Tibial nerve (tissue), 4 donors: ENCODE data around the gene UNC79. TPM values are rescaled to one million over a fixed set of nuclear protein-coding genes. Genes with fewer than 3 reads are reported as not detected.

Experiments
- DNase-seq, 2 donors: peaks; one replicate each; pipeline ENCODE4 v3.0.0-alpha.2; 2019; ENCODE audit warnings: low spot score in 2 of 2
- H3K27ac ChIP-seq, 4 donors: fragments of 200-600 bp; sonication (generic) in 3 of 4; one replicate each; pipeline ENCODE4 v1.5.1; 2017 to 2019; ENCODE audit warnings: mild to moderate bottlenecking in 1 of 4
- H3K27me3 ChIP-seq, 2 donors: fragments of 200-600 bp; sonication (generic) in 1 of 2; one replicate each; pipeline versions ENCODE4 v1.5.1 to v1.6.0; 2017 to 2019
- H3K36me3 ChIP-seq, 3 donors: fragments of 200-600 bp; sonication (generic); one replicate each; pipeline ENCODE4 v1.5.1; 2018 to 2019
- H3K4me1 ChIP-seq, 4 donors: fragments of 200-600 bp; sonication (generic) in 3 of 4; one replicate each; pipeline ENCODE4 v1.5.1; 2017 to 2019
- H3K4me3 ChIP-seq, 4 donors: fragments of 200-600 bp; sonication (generic) in 3 of 4; one replicate each; pipeline ENCODE4 v1.5.1; 2017 to 2019; ENCODE audit warnings: mild to moderate bottlenecking in 1 of 4, moderate library complexity in 1 of 4
- H3K9me3 ChIP-seq, 4 donors: fragments of 200-600 bp; sonication (generic) in 3 of 4; one replicate each; pipeline ENCODE4 v1.5.1; 2017 to 2019
- CTCF ChIP-seq, 5 experiments: fragments of 200-600 bp in 3 of 5; fragments of 450-650 bp in 2 of 5; sonication (generic) in 3 of 5; IDR thresholded peaks; one replicate each; pipeline ENCODE4 v1.5.1; 2016 to 2019; ENCODE audit warnings: antibody characterized with exemption in 5 of 5, mild to moderate bottlenecking in 3 of 5, moderate library complexity in 2 of 5
- EP300 ChIP-seq, 2 donors: sonication (generic); formaldehyde crosslinking; IDR thresholded peaks; one replicate each; pipeline ENCODE4 v1.6.1; 2017; ENCODE audit warnings: antibody characterized with exemption in 2 of 2, mild to moderate bottlenecking in 1 of 2
- POLR2A ChIP-seq, 2 donors: fragments of 450-650 bp; IDR thresholded peaks; one replicate each; pipeline ENCODE4 v1.6.1; 2017; ENCODE audit warnings: antibody characterized with exemption in 2 of 2, mild to moderate bottlenecking in 2 of 2, moderate library complexity in 2 of 2
- WGBS, 2 donors: methylation state at CpG; one replicate each; pipeline ENCODE4 v1.1.5; 2018; 5-methylcytosine and 5-hydroxymethylcytosine counted together
- total RNA-seq, 4 donors: library from RNA; depleted of rRNA; stranded (reverse); fragments of >200 nt; gene quantifications; one replicate each; pipeline ENCODE4 v1.1.0, GENCODE V29; 2016

Gene UNC79
- total RNA-seq, 4 donors from 2014 or later, result under 0.01 to 1.3 (median 0.21) TPM; not detected in 1

- Histone ChIP-seq H3K4me3 (no peak overlapping the region), H3K27me3 (no peaks in the 10 kb centered on the region), H3K4me1 (peaks cover 0 to 29% (median 7%) of the 10 kb centered on the region in 4 donors), H3K27ac (peak overlapping the region in 2 of 4 donors; percentile 36 to 67), H3K9me3 (no peaks in the 10 kb centered on the region), H3K36me3 (no peaks in the 10 kb centered on the region)
- TF ChIP-seq EP300 (IDR thresholded peaks at IDR 0.05) (peak in 1 of 2 donors; percentile 53), CTCF (IDR thresholded peaks at IDR 0.05) (no peak)
- DNase-seq, result no peak
- WGBS, 2 donors, result 52 to 58% methylated on average over 18 of the region's 18 CpGs
Measured at GRCh38 chr14:93712838-93713724, 282.3 kb downstream of the UNC79 start.

GRCh38 chr14:93713726-93714405 lies 283.1 kb downstream of the UNC79 start:
- TF ChIP-seq CTCF (IDR thresholded peaks at IDR 0.05) (no peak), POLR2A (IDR thresholded peaks at IDR 0.05) (no peak), EP300 (IDR thresholded peaks at IDR 0.05) (no peak)
- peak overlapping the region in 1 of 4 donors; percentile 67 for H3K27ac ChIP-seq
- H3K4me1 ChIP-seq, result peaks cover 0 to 29% (median 7%) of the 10 kb centered on the region in 4 donors
- no peak for DNase-seq
- 66 to 67% methylated on average over 12 to 13 of the region's 13 CpGs for WGBS, 2 donors
- H3K36me3 ChIP-seq, result no peaks in the 10 kb centered on the region
- H3K27me3 ChIP-seq, result no peaks in the 10 kb centered on the region
- no peak overlapping the region for H3K4me3 ChIP-seq
- H3K9me3 ChIP-seq, result no peaks in the 10 kb centered on the region

GRCh38 chr14:93714605-93715004 lies 283.9 kb downstream of the UNC79 start:
- 57 to 65% methylated on average over 7 of the region's 7 CpGs for WGBS, 2 donors
- no peaks in the 10 kb centered on the region for H3K9me3 ChIP-seq
- H3K4me1 ChIP-seq, result peaks cover 0 to 29% (median 7%) of the 10 kb centered on the region in 4 donors
- no peak for DNase-seq
- no peaks in the 10 kb centered on the region for H3K36me3 ChIP-seq
- TF ChIP-seq POLR2A (IDR thresholded peaks at IDR 0.05) (no peak), EP300 (IDR thresholded peaks at IDR 0.05) (no peak), CTCF (IDR thresholded peaks at IDR 0.05) (no peak)
- H3K27ac ChIP-seq, result peak overlapping the region in 2 of 4 donors; percentile 55 to 60
- H3K27me3 ChIP-seq, result no peaks in the 10 kb centered on the region
- H3K4me3 ChIP-seq, result no peak overlapping the region

- WGBS, 2 donors, result 50 to 56% methylated on average over 13 of the region's 13 CpGs
- Histone ChIP-seq H3K9me3 (no peaks in the 10 kb centered on the region), H3K36me3 (peaks cover 0 to 7% (median 0%) of the 10 kb centered on the region in 3 donors), H3K4me1 (peaks cover 0 to 29% (median 7%) of the 10 kb centered on the region in 4 donors), H3K27me3 (no peaks in the 10 kb centered on the region), H3K27ac (peak overlapping the region in 3 of 4 donors; percentile 7 to 60 (median 55)), H3K4me3 (no peak overlapping the region)
- DNase-seq, result no peak
- TF ChIP-seq EP300 (IDR thresholded peaks at IDR 0.05), result no peak
Measured at GRCh38 chr14:93715279-93715927, 284.7 kb downstream of the UNC79 start.

GRCh38 chr14:93716002-93716745 lies 285.4 kb downstream of the UNC79 start:
- no peak overlapping the region for H3K4me3 ChIP-seq
- peak overlapping the region in 2 of 4 donors; percentile 55 to 60 for H3K27ac ChIP-seq
- TF ChIP-seq CTCF (IDR thresholded peaks at IDR 0.05) (no peak), EP300 (IDR thresholded peaks at IDR 0.05) (no peak), POLR2A (IDR thresholded peaks at IDR 0.05) (no peak)
- H3K36me3 ChIP-seq, result peaks cover 0 to 14% (median 0%) of the 10 kb centered on the region in 3 donors
- H3K4me1 ChIP-seq, result peaks cover 0 to 29% (median 7%) of the 10 kb centered on the region in 4 donors
- no peaks in the 10 kb centered on the region for H3K9me3 ChIP-seq
- no peak for DNase-seq
- no peaks in the 10 kb centered on the region for H3K27me3 ChIP-seq
- WGBS, 2 donors, result 85 to 86% methylated on average over 8 of the region's 8 CpGs
